Forelimb muscle (tissue), 1 donor: Measurements from ENCODE around the gene ERBB2. TPM values are rescaled to one million over a fixed set of nuclear protein-coding genes. Genes with fewer than 3 reads are reported as not detected.
"Not testable (repeated sequence)": the region's sequence is repeated elsewhere in the genome, so short reads cannot be mapped to it uniquely, and the experiment has no call there.

Experiments
- DNase-seq: peaks from one replicate; pipeline ENCODE4 v3.0.0-alpha.2; 2013; ENCODE audit warnings: low read depth
- polyA plus RNA-seq: library from polyadenylated mRNA; unstranded; fragments of 120-200 nt; gene quantifications from one replicate; pipeline ENCODE4 v1.2.1, GENCODE V29; 2013; ENCODE audit not compliant: insufficient read length

Gene ERBB2
- polyA plus RNA-seq, 1 donor, result 121 TPM

DNA sequence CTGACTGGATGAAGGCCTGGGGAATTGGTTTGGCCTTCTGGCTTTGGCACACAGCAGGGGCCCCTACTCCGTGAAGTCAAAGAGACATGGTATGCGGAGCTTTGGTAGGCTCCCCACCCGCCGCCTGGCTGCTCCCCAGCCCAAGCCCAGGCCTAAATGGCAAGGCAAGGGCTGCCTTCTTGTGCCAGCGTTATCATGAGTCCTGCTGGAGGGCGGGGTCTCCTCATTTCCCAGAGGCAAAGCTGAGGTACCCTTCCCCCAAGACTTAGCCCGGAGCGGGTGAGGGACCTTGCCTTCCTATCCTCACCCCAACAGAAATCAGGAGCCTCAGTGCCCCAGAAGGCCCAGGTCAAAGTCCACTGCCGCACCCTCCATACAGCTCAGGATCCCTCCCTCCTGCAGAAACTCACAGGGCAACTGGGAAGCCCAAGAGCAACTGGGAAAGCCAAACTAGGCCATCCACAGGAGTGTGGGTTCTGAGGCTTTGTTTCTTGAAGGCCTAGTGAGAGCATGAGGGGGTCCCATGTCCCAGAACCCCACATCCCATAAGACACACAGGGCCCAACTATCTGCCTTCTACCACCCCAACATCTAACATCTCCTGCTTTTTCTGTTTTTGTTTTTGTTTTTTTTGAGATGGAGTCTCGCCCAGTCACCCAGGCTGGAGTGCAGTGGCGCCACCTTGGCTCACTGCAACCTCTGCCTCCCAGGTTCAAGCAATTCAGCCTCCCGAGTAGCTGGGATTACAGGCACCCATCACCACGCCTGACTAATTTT lies 21.3 kb upstream of the ERBB2 start:
- no peak for DNase-seq

DNA sequence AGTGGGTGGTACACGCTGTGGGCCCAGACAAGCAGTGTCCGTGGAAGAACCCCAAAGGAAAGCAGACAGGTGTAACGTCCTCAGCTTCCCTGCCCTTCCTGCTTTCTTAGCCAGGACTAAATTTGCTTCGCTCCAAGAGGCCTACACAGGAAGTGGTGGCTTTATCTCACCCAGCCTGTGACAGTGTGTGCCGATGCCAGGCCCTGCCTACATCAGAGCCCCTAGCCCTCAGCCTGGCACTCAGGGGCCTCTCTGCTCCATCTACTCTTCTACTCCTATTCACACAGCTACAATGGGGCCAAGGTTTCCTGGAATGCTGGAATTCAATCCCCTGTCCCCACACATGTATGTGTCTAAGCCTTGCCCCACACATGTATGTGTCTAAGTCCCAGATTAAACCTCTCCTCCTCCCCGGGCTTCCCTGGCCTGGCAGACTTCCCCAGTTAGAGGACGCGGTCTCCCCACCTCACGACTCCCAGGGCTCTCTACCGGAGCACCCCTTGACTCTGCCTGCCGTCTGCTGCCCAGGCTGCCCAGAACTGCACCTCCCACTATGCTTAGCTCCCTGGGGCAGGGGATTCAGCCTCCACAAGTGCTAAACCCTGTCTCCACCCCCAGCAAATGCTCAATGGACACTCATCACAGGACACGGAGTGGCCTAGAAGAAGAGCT lies 20.2 kb upstream of the ERBB2 start:
- no peak for DNase-seq

DNA sequence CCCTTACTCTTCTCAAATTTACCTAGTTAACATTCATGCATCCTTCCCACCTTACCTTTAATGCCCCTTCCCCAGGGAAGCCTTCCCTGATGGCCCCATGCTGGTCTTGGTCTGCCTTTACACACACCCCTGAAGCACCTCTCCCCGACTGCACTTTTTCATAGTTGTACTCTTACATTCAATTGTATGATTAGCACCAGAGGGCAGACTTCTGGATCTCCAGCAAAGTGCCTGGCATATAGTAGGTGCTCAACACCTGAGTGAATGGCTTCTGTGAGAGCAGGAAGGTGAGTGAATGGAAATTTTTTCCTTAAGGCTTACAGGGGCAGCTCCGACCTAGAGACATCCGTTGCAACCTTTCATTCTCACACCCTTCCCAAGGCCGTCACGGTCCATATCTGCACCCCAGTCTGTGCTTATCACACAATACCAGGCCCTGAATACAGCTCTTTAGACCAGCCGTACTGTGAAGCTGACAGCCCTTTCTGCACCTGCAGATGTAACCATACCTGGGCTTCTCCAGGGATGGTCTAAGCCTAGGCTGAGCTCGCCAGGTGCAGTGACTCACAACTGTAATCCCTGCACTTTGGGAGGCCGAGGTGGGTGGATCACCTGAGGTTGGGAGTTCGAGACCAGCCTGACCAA lies 16.4 kb upstream of the ERBB2 start:
- no peak for DNase-seq

GRCh38 chr17:39684369-39685192 lies 15.3 kb upstream of the ERBB2 start:
- no peak for DNase-seq

- DNase-seq, result no peak
These were observed 12.7 kb upstream of the ERBB2 start for GRCh38 chr17:39687101-39687545.

DNA sequence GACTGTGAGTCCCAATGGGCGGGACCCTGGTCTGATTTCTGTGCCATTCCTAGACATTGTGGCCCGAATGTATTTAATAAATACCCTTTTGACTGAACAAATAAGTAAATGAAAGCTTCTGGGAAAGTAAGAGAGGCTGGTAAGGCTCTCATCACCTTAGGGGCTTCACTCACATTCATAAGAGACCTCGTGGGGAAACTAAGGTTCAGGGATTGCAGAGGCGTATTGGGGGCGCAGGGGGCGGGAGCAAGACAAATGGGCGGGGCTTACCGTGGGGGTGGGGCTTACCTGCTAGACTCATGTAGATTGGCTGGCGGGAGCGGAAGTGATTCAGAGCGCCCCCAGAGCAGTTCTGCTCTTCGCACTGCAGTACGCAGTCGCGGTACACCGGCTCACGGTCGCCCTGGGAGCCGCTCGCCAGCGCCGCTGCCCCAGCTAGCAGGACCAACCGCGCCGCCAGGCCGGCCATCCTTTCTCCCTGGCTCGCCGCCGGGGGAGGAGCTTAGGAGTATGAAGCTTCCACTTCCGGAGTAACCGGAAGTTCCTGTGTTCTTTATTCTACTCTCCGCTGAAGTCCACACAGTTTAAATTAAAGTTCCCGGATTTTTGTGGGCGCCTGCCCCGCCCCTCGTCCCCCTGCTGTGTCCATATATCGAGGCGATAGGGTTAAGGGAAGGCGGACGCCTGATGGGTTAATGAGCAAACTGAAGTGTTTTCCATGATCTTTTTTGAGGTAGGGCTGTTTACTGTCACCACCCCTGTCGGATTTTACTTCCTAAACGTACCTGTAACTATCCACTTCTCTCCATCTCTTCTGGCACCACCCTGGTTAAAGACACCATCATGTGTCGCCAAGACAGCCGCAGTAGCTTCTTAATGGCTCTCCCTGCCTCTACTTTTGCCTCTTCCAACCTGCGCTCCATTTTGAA lies 12.1 kb upstream of the ERBB2 start, which contains the start of gene PGAP3:
TSS of gene PGAP3 (minus strand) at position 512 of the 929 bp plus-strand sequence. CDS start at position 469, 43 bp downstream.
- DNase-seq, result peak; percentile 71

- DNase-seq, result no peak
These were observed 11.4 kb upstream of the ERBB2 start for GRCh38 chr17:39688475-39688835.

DNA sequence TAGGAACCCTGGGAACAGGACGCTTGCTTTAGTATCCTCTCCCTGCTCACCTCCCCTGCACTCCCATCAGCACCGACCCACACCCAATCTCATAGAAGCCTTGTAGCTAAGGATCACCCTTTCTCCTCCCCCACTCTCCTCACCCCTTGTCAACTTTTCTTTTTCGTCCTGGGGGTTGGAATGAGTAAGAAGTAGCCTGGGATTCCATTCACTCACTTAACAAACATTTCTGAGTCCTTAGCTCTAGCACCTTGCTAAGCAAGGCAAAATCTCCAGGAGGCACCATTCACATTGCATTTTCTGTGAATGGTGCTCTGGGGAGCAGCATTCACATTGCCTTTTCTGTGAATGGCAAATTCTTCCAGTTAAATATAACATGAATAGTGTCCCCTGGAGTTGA lies 10.9 kb upstream of the ERBB2 start:
- DNase-seq, result no peak

DNA sequence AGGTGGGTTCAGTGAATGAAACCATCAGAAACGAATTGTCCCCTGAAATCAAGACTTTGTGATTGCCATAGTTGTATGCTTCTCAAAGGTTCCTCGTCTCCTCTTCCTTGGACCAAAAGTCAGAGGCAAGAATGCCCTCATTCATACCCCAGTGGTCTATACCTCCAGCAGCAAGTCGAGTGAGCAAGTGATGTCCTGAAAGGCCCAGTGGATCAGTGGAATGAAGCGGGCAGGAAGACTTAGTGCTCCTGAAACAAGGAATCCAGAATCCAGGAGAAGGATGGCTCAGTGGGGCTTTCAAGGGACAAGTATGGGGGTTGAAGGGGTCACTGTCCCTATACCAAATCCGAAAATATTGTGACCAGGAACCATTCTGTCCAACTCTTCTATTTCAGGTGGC lies 5.3 kb upstream of the ERBB2 start:
- no peak for DNase-seq

GRCh38 chr17:39695089-39695474 lies 4.8 kb upstream of the ERBB2 start:
- DNase-seq, result no peak

- no peak for DNase-seq
These were observed 3.1 kb upstream of the ERBB2 start for GRCh38 chr17:39696731-39697130.

DNA sequence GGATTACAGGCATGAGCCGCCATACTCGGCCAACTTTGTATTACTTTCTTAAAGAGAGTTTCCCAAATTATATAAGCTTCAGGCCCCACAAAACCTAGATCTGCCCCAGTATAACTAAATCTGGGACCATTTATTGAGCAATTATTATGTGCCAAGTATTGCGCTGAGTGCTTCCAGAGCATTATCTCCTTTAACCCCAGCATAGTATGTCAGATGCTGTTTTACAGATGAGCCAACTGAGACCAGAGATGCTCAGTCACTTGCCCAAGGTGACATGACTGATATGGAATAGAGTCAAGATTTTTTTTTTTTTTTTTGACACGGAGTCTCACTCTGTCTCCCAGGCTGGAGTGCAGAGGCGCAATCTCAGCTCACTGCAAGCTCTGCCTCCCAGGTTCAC lies 1.9 kb upstream of the ERBB2 start:
- DNase-seq, result no peak

DNA sequence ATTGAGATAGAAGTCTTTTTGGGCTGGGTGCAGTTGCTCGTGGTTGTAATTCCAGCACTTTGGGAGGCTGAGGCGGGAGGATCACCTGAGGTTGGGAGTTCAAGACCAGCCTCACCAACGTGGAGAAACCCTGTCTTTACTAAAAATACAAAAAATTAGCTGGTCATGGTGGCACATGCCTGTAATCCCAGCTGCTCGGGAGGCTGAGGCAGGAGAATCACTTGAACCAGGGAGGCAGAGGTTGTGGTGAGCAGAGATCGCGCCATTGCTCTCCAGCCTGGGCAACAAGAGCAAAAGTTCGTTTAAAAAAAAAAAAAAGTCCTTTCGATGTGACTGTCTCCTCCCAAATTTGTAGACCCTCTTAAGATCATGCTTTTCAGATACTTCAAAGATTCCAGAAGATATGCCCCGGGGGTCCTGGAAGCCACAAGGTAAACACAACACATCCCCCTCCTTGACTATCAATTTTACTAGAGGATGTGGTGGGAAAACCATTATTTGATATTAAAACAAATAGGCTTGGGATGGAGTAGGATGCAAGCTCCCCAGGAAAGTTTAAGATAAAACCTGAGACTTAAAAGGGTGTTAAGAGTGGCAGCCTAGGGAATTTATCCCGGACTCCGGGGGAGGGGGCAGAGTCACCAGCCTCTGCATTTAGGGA lies 577 bp upstream of the ERBB2 start:
- DNase-seq, result not testable (repeated sequence)

DNA sequence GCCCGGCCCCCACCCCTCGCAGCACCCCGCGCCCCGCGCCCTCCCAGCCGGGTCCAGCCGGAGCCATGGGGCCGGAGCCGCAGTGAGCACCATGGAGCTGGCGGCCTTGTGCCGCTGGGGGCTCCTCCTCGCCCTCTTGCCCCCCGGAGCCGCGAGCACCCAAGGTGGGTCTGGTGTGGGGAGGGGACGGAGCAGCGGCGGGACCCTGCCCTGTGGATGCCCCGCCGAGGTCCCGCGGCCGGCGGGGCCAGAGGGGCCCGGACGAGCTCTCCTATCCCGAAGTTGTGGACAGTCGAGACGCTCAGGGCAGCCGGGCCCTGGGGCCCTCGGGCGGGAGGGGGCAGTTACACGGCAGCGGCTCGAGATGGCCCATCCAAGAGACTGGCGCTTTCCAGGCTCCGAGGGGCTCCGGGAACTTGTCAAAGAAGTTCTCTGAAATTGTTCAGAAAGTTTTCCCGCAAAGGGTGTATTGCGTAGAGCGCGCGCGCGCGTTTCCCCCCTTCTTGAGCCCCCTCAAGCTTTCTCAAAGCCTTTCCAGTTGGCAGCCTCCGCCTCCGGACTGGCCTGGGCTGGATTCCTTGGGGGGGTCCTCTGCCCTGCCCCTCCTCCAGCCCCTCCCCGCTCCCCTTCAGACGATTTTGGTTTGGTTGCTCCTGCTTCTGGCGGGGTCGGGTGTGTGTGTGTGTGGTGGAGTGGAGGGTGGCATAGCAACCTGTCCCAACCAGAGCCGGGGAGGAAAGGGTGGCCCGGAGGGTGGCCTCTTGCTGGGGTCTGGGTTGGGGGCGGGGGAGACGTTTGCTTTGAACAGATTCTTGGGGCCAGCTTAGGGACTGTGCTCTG lies 504 bp downstream of the ERBB2 start:
- peak; percentile 41 for DNase-seq

GRCh38 chr17:39701012-39701783 lies 1.3 kb downstream of the ERBB2 start:
- no peak for DNase-seq

DNA sequence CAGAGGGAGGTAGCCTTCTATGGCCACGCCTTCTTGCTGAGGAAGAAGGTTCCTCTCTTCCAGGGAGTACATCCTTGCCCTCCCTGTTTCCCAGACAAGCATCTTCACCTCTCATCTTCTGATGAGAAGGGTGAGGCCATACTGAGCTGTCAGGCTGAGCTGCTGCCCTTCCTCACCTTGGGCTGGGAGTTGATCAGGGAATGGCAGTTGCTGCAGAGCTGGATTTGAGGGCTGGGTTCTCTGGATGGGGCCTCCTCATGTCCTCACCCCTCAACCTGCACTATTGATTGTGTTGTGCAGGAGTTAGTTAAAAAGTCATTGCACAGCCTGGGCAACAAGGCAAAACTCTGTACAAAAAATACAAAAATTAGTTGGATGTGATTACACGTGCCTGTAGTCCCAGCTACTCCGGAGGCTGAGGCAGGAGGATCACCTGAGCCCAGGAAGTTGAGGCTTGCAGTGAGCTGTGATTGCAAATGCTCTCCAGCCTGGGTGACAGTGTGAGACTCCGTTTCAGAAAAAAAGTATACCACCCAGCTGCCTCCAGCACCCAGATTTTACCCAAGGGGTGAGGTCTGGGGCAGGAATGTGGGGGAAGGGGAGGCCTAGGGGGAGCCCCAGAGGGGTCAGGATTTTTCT lies 2.0 kb downstream of the ERBB2 start:
- no peak for DNase-seq

GRCh38 chr17:39702901-39703893 lies 3.3 kb downstream of the ERBB2 start:
- no peak for DNase-seq
